ENCODE measurements around the gene DYNC1I1.

DNA sequence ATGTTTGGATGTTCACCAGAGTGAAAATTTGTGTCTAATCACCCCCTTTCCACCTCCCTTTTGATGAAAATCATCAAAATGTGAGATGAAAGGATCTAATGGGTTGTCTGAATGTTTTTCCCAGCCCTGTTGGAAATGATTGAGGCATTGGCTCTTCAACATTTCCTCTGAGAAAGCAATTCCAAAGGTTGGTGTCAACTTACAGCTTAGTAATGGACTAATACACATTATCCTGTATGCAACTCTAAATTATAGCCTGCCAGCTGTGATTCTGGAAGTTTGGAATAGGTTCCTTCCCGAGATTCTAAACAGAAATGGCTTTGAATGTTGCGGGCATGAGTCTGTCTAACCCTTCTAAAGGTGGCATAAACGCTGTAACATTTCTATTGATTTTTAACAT is 152.9 kb downstream of the DYNC1I1 start:
- TF ChIP-seq, protein P1, sequence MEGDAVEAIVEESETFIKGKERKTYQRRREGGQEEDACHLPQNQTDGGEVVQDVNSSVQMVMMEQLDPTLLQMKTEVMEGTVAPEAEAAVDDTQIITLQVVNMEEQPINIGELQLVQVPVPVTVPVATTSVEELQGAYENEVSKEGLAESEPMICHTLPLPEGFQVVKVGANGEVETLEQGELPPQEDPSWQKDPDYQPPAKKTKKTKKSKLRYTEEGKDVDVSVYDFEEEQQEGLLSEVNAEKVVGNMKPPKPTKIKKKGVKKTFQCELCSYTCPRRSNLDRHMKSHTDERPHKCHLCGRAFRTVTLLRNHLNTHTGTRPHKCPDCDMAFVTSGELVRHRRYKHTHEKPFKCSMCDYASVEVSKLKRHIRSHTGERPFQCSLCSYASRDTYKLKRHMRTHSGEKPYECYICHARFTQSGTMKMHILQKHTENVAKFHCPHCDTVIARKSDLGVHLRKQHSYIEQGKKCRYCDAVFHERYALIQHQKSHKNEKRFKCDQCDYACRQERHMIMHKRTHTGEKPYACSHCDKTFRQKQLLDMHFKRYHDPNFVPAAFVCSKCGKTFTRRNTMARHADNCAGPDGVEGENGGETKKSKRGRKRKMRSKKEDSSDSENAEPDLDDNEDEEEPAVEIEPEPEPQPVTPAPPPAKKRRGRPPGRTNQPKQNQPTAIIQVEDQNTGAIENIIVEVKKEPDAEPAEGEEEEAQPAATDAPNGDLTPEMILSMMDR (IDR thresholded peaks at IDR 0.05): no peak
- TF ChIP-seq POLR2A (IDR thresholded peaks at IDR 0.05) (no peak), POLR2AphosphoS5 (IDR thresholded peaks at IDR 0.05) (no peak)

All from upper lobe of left lung (tissue), 4 donors.